Mammary epithelial cell (primary cell): ENCODE results near the gene SETD5.

Experiments used
- CTCF ChIP-seq, 2 donors: IDR thresholded peaks in 1 of 2; conservative IDR thresholded peaks in 1 of 2; 2 replicates each; pipeline ENCODE4 v1.5.1; 2011 to 2012; ENCODE audit warnings: inconsistent platforms in 2 of 2, low read length in 2 of 2, mild to moderate bottlenecking in 2 of 2, control low read depth in 1 of 2, low read depth in 1 of 2; ENCODE audit not compliant: insufficient read depth in 1 of 2; ENCODE audit errors: extremely low read depth in 1 of 2
- EZH2 ChIP-seq: IDR thresholded peaks from 2 replicates; pipeline ENCODE4 v1.6.1; 2012; ENCODE audit warnings: low read length, inconsistent platforms, borderline replicate concordance

GRCh38 chr3:9491506-9491905 is 94.1 kb downstream of the SETD5 start:
- no peak for TF ChIP-seq CTCF (conservative IDR thresholded peaks at IDR 0.05 in 1 of 2, IDR thresholded peaks at IDR 0.05 in 1 of 2; ENCODE audit: extremely low read depth in 1 of 2, insufficient read depth in 1 of 2, low read depth in 1 of 2, low read length in 2 of 2)
- no peak for TF ChIP-seq EZH2
